ENCODE results near the gene DPP8. TPM values are rescaled to one million over a fixed set of nuclear protein-coding genes. Genes with fewer than 3 reads are reported as not detected.

The DPP8 gene
- total and polyA plus RNA-seq, 2 donors (not counting 1 experiment from before 2014, with no cell fraction given), result 17.1 to 65.2 TPM

DNA sequence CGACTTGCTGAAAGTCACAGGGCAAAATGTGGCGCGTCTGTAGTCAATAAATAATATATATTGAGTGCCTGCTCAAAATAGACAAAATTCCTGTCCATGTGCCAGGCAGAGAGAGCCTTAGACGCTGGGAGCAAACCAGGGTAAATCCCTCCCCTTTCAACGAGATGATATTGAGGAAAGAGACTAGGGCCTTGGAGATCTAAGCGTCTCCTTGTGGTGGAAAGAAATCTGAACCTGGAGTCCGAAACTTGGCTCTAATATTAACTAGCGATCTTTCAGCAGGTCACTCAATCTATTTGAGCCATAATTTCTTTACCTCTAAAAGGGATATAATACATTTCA is 348 bp upstream of the DPP8 start:
- H3K9ac ChIP-seq (ENCODE audit: low read length), result peak overlapping the region; percentile 85
- peaks cover 28% of the 10 kb centered on the region for H3K4me1 Mint-ChIP-seq
- 100% methylated on average over 1 of the region's 8 CpGs for WGBS (ENCODE audit: insufficient coverage)
- TF ChIP-seq, protein P1, sequence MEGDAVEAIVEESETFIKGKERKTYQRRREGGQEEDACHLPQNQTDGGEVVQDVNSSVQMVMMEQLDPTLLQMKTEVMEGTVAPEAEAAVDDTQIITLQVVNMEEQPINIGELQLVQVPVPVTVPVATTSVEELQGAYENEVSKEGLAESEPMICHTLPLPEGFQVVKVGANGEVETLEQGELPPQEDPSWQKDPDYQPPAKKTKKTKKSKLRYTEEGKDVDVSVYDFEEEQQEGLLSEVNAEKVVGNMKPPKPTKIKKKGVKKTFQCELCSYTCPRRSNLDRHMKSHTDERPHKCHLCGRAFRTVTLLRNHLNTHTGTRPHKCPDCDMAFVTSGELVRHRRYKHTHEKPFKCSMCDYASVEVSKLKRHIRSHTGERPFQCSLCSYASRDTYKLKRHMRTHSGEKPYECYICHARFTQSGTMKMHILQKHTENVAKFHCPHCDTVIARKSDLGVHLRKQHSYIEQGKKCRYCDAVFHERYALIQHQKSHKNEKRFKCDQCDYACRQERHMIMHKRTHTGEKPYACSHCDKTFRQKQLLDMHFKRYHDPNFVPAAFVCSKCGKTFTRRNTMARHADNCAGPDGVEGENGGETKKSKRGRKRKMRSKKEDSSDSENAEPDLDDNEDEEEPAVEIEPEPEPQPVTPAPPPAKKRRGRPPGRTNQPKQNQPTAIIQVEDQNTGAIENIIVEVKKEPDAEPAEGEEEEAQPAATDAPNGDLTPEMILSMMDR (IDR thresholded peaks at IDR 0.05), result peak; percentile 62
- no peak for TF ChIP-seq EZH2 (IDR thresholded peaks at IDR 0.05; ENCODE audit: borderline replicate concordance, insufficient read depth, low read depth, low read length, poor library complexity, severe bottlenecking)
- H3K4me3 Mint-ChIP-seq, result peak overlapping the region; percentile 95
- peak overlapping the region; percentile 82 for H3K4me2 ChIP-seq (replicated peaks; ENCODE audit: low read depth, low read length, poor library complexity, severe bottlenecking)
- H3K27ac ChIP-seq (ENCODE audit: low read length in 2 of 2), result peak overlapping the region in 1 of 2 donors; percentile 89
- no peaks in the 10 kb centered on the region for H3K9me3 ChIP-seq (ENCODE audit: control extremely low read depth in 1 of 3, control insufficient read depth in 2 of 3, insufficient read depth in 1 of 3, low read length in 2 of 3)
- peak overlapping the region in 4 of 5 experiments; percentile 87 to 99 (median 94) for H3K4me3 ChIP-seq (ENCODE audit: control extremely low read depth in 1 of 5, extremely low read depth in 1 of 5, insufficient read depth in 1 of 5, low read depth in 2 of 5, low read length in 4 of 5)
- CTCF ChIA-PET, result no interaction called here
- peaks cover 6 to 16% of the 10 kb centered on the region in 2 experiments for H3K36me3 ChIP-seq (replicated peaks in 1 of 2; ENCODE audit: control extremely low read depth in 1 of 2, control insufficient read depth in 1 of 2, extremely low read depth in 1 of 2, insufficient read depth in 2 of 2, low read length in 1 of 2)
- no peak for ATAC-seq (ENCODE audit: low read depth)
- no peaks in the 10 kb centered on the region for H3K27me3 ChIP-seq (replicated peaks in 1 of 4; ENCODE audit: control extremely low read depth in 1 of 4, control insufficient read depth in 3 of 4, insufficient read depth in 4 of 4, low read length in 3 of 4)
- H4K20me1 ChIP-seq (ENCODE audit: control insufficient read depth, insufficient read depth, low read length, poor library complexity, severe bottlenecking), result peaks cover 35% of the 10 kb centered on the region
- peaks cover 14 to 15% of the 10 kb centered on the region in 2 donors for H3K4me1 ChIP-seq (ENCODE audit: control insufficient read depth in 2 of 2, insufficient read depth in 2 of 2, low read length in 2 of 2)
- peak overlapping the region; percentile 89 for H3K27ac Mint-ChIP-seq
- POLR2A ChIA-PET, result no interaction called here
- no peak for DNase-seq
- H3K9me3 Mint-ChIP-seq (ENCODE audit: insufficient read depth), result peaks cover 2% of the 10 kb centered on the region
- H3K27me3 Mint-ChIP-seq, result no peaks in the 10 kb centered on the region
- intact Hi-C loops (cut with micrococcal nuclease), result loop anchor here (1.0 kb wide), 4 partner anchors 93 to 868 kb away; partner anchors contain the start of genes CLPX, INTS14, MAP2K1 and RAB11A
- H3K79me2 ChIP-seq (ENCODE audit: control insufficient read depth, insufficient read depth, low read length), result peaks cover 32% of the 10 kb centered on the region
- peak overlapping the region; percentile 93 for H2AFZ ChIP-seq (ENCODE audit: insufficient read depth, low read depth, low read length, poor library complexity, severe bottlenecking)

DNA sequence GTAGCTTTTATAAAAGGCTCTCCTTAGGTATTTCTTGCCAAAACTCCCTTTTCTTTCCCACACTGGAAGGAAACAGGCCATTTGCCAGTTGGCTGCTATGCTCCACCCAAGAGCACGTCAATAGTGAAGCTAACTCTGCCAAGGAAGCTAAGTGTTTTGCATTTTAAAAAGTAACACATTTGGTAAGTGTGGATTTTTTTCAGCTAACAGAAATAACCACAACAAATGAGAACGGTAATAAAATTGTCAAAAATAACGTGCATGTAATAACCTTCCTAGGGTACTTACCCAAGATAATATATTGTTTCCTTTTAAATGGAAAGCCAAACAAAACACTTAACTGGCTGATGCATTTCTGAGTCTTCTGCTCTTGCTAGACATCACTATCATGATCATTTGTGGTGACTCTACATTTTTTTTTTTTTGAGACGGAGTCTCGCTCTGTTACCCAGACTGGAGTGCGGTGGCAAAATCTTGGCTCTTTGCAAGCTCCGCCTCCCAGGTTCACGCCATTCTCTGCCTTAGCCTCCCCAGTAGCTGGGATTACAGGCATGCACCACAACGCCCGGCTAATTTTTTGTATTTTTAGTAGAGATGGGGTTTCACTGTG is 4.6 kb downstream of the DPP8 start:
- CTCF ChIA-PET, result no interaction called here
- WGBS (ENCODE audit: insufficient coverage), result 90% methylated on average over 2 of the region's 10 CpGs
- no peak overlapping the region for H3K4me3 Mint-ChIP-seq
- Histone ChIP-seq H2AFZ (ENCODE audit: insufficient read depth, low read depth, low read length, poor library complexity, severe bottlenecking) (no peak overlapping the region), H3K27ac (ENCODE audit: low read length in 2 of 2) (no peak overlapping the region), H3K4me3 (ENCODE audit: control extremely low read depth in 1 of 5, extremely low read depth in 1 of 5, insufficient read depth in 1 of 5, low read depth in 2 of 5, low read length in 4 of 5) (no peak overlapping the region), H3K36me3 (replicated peaks in 1 of 2; ENCODE audit: control extremely low read depth in 1 of 2, control insufficient read depth in 1 of 2, extremely low read depth in 1 of 2, insufficient read depth in 2 of 2, low read length in 1 of 2) (peaks cover 6 to 49% of the 10 kb centered on the region in 2 experiments), H3K27me3 (replicated peaks in 1 of 4; ENCODE audit: control extremely low read depth in 1 of 4, control insufficient read depth in 3 of 4, insufficient read depth in 4 of 4, low read length in 3 of 4) (no peaks in the 10 kb centered on the region), H3K4me2 (replicated peaks; ENCODE audit: low read depth, low read length, poor library complexity, severe bottlenecking) (no peak overlapping the region), H3K4me1 (ENCODE audit: control insufficient read depth in 2 of 2, insufficient read depth in 2 of 2, low read length in 2 of 2) (peaks cover 13 to 15% of the 10 kb centered on the region in 2 donors), H3K79me2 (ENCODE audit: control insufficient read depth, insufficient read depth, low read length) (peaks cover 56% of the 10 kb centered on the region), H3K9ac (ENCODE audit: low read length) (no peak overlapping the region), H4K20me1 (ENCODE audit: control insufficient read depth, insufficient read depth, low read length, poor library complexity, severe bottlenecking) (peaks cover 55% of the 10 kb centered on the region), H3K9me3 (ENCODE audit: control extremely low read depth in 1 of 3, control insufficient read depth in 2 of 3, insufficient read depth in 1 of 3, low read length in 2 of 3) (no peaks in the 10 kb centered on the region)
- H3K9me3 Mint-ChIP-seq (ENCODE audit: insufficient read depth), result peaks cover 2% of the 10 kb centered on the region
- DNase-seq (no peak), ATAC-seq (ENCODE audit: low read depth) (no peak)
- intact Hi-C loops (cut with micrococcal nuclease), result no loop called here
- no peak overlapping the region for H3K27ac Mint-ChIP-seq
- POLR2A ChIA-PET, result no interaction called here
- no peaks in the 10 kb centered on the region for H3K27me3 Mint-ChIP-seq
- no peak for TF ChIP-seq EZH2 (IDR thresholded peaks at IDR 0.05; ENCODE audit: borderline replicate concordance, insufficient read depth, low read depth, low read length, poor library complexity, severe bottlenecking)
- TF ChIP-seq, protein P1 (IDR thresholded peaks at IDR 0.05), result no peak
- H3K4me1 Mint-ChIP-seq, result peaks cover 42% of the 10 kb centered on the region

Data from B cell (primary cell).